HG03139 (cell line): ENCODE data around the gene RARB.

Experiments used
- ATAC-seq: cut with Tn5 transposase; IDR thresholded peaks from one replicate; pipeline ENCODE4 v1.9.1; 2021; ENCODE audit not compliant: unreplicated experiment

RARB gene

GRCh38 chr3:25589783-25590258 is 161.8 kb downstream of the RARB start:
- ATAC-seq = no peak

DNA sequence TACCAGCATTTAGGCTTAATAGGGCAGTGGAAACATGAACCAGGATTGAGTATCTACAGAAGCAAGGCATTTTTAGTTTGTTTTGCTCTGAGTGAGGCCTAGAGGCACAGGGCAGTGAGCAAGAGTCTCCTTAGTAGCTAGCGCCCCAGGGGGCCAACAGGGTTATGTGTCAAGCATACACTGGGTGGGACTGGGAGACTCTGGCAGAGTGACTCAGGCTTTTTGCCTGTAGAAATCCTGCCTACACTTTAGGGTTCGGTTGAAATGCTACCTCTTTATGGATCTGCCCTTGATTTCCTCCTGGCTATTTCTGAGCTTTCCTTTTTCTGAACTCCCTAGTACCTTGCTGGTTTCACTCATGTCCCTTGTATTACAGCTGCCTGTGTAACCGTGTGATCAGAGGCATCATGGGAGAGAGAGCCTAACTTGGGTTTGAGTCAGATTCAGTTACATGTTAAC is 164.5 kb downstream of the RARB start:
- peak; percentile 39 for ATAC-seq

DNA sequence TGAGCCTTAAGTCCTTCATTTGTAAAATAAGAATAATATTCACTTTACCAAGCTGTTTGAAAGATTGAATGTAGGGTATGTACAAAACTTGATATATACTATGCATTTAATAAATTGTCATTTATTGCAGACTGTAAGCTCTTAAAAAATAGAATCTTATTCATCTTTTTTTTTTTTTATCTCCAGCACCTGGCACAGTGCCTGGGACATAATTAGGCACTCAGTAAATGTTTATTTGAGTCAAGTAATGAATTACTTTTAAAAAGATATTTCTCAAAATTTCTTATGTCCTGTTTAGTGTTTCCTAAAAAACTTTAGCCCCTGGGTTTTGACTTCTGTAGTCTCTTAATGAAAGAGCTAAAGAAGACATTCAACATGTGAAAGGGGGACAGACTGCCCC is 164.9 kb downstream of the RARB start:
- ATAC-seq = no peak

GRCh38 chr3:25594007-25594502 is 166.0 kb downstream of the RARB start:
- peak; percentile 42 for ATAC-seq

GRCh38 chr3:25597535-25598101 is 169.6 kb downstream of the RARB start:
- ATAC-seq = no peak

GRCh38 chr3:25603703-25604102 is 175.6 kb downstream of the RARB start:
- no peak for ATAC-seq

DNA sequence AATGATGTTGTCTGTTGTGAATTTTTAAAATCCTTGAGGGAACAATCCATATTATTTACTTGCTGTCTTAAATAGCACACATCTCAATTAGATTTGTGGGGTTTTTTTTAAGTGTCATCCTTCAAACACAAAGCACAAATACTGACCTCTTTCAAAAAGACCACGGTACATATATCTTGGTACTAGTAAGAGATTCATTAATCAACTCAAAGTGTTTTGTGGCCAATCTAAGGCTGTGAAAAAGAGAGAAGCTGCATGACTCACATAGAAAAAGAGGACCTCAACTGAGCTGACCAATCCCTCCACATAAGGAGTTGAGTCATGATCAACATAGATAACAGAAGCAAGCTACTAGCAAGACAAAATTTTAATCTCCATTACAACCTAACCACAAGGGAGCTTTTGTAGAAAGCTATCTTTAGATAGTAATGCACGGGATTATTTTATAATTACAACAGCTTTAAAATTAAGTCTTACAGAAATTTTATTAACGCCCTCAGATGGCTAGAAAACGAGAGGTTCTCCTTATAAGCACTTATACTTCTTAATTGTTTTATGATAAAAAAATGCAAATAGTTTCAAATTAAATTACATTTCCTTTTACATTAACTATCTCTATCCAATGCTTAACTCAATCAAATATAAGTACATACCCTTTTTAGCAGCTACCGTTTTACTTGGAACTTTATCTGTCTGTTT is 176.2 kb downstream of the RARB start:
- no peak for ATAC-seq

GRCh38 chr3:25610167-25610566 is 182.1 kb downstream of the RARB start:
- no peak for ATAC-seq

GRCh38 chr3:25610779-25611178 is 182.7 kb downstream of the RARB start:
- no peak for ATAC-seq

DNA sequence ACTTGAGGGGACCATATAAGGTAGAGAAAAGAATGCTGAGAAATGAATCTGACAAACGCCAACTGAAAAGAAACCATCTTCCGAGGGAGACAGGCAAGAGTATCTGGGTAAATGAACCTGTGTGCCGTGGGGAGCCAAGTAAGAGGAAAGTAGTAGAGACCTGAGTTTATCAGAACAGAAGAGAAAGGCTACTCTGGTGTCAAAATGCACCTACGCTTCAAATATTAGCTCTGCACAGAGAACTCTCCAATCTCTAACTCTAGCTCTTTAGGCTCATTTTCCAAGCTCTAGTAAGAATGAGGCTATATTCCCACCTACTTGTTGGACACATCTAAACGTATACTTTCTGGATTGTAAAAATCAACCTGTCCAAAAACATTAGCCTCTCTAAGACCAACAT is 183.1 kb downstream of the RARB start:
- no peak for ATAC-seq

GRCh38 chr3:25618028-25618427 is 190.0 kb downstream of the RARB start:
- ATAC-seq = no peak

GRCh38 chr3:25619382-25619781 is 191.3 kb downstream of the RARB start:
- no peak for ATAC-seq

DNA sequence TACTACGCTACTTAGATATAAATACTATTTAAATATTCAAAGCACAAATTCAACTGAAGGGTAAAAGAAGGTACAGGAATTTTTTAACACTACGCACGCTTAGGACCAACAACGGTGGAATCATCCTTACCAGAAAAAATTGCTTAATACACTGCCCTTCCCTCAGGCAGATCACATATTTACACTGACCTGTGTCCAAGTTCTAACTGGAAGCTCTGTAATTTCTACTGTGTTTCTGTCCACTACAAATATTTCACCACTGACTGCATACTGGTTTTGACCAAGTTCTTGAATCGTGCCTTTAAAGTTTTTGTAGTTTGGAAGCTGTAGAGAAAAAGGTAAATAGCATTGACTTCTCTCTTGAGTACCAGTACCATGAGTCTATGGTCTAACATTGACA is 192.4 kb downstream of the RARB start:
- no peak for ATAC-seq

GRCh38 chr3:25621087-25621486 is 193.0 kb downstream of the RARB start:
- no peak for ATAC-seq

- no peak for ATAC-seq
Observed at GRCh38 chr3:25631989-25632388, 203.9 kb downstream of the RARB start.

- ATAC-seq = no peak
Observed at GRCh38 chr3:25633919-25634318, 205.9 kb downstream of the RARB start.

DNA sequence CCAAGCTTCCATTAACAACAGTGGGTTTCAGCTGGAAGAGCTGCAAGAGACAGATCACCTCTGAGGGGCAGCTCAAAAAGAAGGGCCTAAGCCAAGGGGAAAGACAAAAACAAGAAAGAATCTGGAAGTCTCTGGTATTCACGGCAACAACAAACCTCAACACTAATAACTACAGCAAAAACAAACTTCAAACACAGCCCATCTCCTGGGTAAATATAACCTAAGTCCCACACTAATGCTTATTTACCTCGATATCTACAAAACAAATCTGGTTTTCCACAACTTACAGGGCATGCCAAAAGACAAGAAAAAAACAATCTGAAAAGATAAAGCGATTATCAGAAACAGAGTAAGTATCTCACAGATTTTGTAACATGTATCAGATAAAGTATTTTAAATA is 207.0 kb downstream of the RARB start:
- ATAC-seq = no peak
